K562 (cell line): Measurements from ENCODE around the gene ADCY4.

Source experiments
- ARNT ChIP-seq, 2 experiments: fragments of 450-650 bp; IDR thresholded peaks; 2 replicates each; pipeline ENCODE4 v1.6.1; 2016; ENCODE audit warnings: mild to moderate bottlenecking in 1 of 2
- CEBPG ChIP-seq, 3 experiments: fragments of 200-800 bp in 1 of 3; sonication (Bioruptor generic) in 1 of 3; sonication (generic) in 1 of 3; formaldehyde crosslinking in 1 of 3; IDR thresholded peaks in 2 of 3; conservative IDR thresholded peaks in 1 of 3; 2 replicates each; pipeline versions ENCODE4 v1.6.1 to v1.8.0; 2016 to 2022; ENCODE audit warnings: missing compliant biosample characterization in 2 of 3, missing genetic modification characterization in 2 of 3, mild to moderate bottlenecking in 1 of 3, missing genetic modification reagents in 1 of 3
- CTCF ChIP-seq, 3 experiments: IDR thresholded peaks in 2 of 3; conservative IDR thresholded peaks in 1 of 3; 2 replicates each; pipeline ENCODE4 v1.5.1; 2011 to 2012; ENCODE audit warnings: low read length in 3 of 3, mild to moderate bottlenecking in 3 of 3, control low read depth in 2 of 3, improper control_type of control experiment in 1 of 3, inconsistent platforms in 1 of 3, low read depth in 1 of 3, mixed read lengths in 1 of 3, moderate library complexity in 1 of 3; ENCODE audit not compliant: insufficient read depth in 2 of 3
- EZH2 ChIP-seq: IDR thresholded peaks from 2 replicates; pipeline ENCODE4 v1.6.1; 2012; ENCODE audit warnings: low read depth, mild to moderate bottlenecking, inconsistent platforms, low read length, borderline replicate concordance
- GABPB1 ChIP-seq: sonication (generic); formaldehyde crosslinking; IDR thresholded peaks from 2 replicates; pipeline ENCODE4 v1.8.0; 2022; ENCODE audit warnings: mild to moderate bottlenecking, missing genetic modification reagents
- KLF13 ChIP-seq: fragments of 450-650 bp; IDR thresholded peaks from 2 replicates; pipeline ENCODE4 v1.6.1; 2016; ENCODE audit warnings: missing genetic modification characterization, low read depth, mild to moderate bottlenecking, missing compliant biosample characterization, moderate library complexity, borderline replicate concordance
- PATZ1 ChIP-seq: fragments of 250-450 bp; sonication (Bioruptor Pico); IDR thresholded peaks from 2 replicates; pipeline ENCODE4 v1.5.0; 2020; ENCODE audit warnings: mild to moderate bottlenecking, borderline replicate concordance
- PHB2 ChIP-seq: fragments of 450-650 bp; IDR thresholded peaks from 2 replicates; pipeline ENCODE4 v1.6.1; 2017; ENCODE audit warnings: low read depth
- POLR2G ChIP-seq: fragments of 200-400 bp; formaldehyde crosslinking; IDR thresholded peaks from 2 replicates; pipeline ENCODE4 v1.6.1; 2017; ENCODE audit warnings: low read depth, mild to moderate bottlenecking, antibody characterized with exemption, low read length, moderate library complexity
- SPI1 ChIP-seq: IDR thresholded peaks from 2 replicates; pipeline ENCODE4 v1.6.1; 2011; ENCODE audit warnings: low read depth, low read length, control low read depth, borderline replicate concordance
- TAF15 ChIP-seq: fragments of 200-400 bp; formaldehyde crosslinking; IDR thresholded peaks from 2 replicates; pipeline ENCODE4 v1.6.1; 2017; ENCODE audit warnings: mild to moderate bottlenecking, low read depth, low read length, moderate library complexity
- ZNF232 ChIP-seq: sonication (generic); formaldehyde crosslinking; IDR thresholded peaks from 2 replicates; pipeline ENCODE4 v1.8.0; 2022; ENCODE audit warnings: mild to moderate bottlenecking, missing genetic modification reagents

GRCh38 chr14:24323341-24323740 lies 11.5 kb downstream of the ADCY4 start:
- no peak for TF ChIP-seq CTCF (IDR thresholded peaks at IDR 0.05 in 2 of 3, conservative IDR thresholded peaks at IDR 0.05 in 1 of 3; ENCODE audit: insufficient read depth in 2 of 3, low read depth in 1 of 3, low read length in 3 of 3)
- TF ChIP-seq ARNT (IDR thresholded peaks at IDR 0.05), result no peak
- no peak for TF ChIP-seq EZH2
- TF ChIP-seq SPI1, result no peak
- TF ChIP-seq POLR2G, result no peak
- TF ChIP-seq PATZ1 (CRISPR knock-in tag), result no peak
- TF ChIP-seq CEBPG (CRISPR knock-in tag; IDR thresholded peaks at IDR 0.05), result no peak
- no peak for TF ChIP-seq CEBPG (tag; conservative IDR thresholded peaks at IDR 0.05 in 1 of 2, IDR thresholded peaks at IDR 0.05 in 1 of 2)
- TF ChIP-seq TAF15, result no peak
- no peak for TF ChIP-seq ZNF232
- TF ChIP-seq PHB2, result no peak
- no peak for TF ChIP-seq KLF13
- no peak for TF ChIP-seq GABPB1 (CRISPR knock-in tag)
